ENCODE results near the gene TMC7.
A peak's percentile ranks its signal among the peaks of the same experiment; 100 is the strongest.

Gene TMC7

DNA sequence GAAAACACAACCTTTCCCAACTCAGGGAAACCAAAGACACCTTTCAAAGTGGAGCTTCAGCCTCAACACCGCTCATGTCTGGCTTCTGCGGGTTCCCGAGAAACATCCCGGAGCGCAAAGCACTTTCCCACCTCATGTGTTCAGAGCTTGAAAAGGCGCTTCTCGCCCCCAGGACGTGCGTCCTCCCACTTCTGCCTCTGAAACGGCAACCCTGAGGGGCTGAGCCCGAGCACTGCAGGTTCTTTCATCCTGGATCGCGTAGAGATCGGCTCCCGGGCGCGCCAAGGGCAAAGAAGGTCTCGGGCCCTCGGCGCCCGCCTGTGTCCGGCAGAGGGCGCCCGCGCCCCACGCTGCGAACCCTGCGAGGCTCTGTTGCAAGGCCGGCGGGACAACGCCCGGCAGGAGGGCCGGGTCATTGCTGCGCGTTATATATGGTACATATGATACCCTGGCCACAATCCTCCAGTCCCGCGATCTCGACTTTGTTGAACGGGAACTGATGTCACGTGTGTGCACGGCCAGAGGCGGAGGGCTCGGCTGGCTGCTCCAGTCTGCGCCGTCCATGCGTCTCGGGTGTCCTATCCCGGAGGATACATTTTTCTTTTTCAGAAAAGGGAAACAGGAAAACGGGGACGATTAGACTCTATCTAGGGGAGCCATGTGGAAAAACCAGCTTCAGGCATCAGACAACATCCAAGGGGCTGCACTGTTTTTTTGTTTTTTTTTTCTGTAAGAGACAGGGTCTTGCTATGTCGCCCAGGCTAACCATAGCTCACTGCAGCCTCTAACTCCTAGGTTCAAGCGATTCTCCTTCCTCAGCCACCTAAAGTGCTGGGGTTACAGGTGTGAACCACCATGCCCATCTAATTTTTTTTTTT, 102.8 kb downstream of the TMC7 start:
- Histone ChIP-seq H3K4me1 (ENCODE audit: control insufficient read depth, low read depth, low read length) (no peaks in the 10 kb centered on the region), H3K4ac (ENCODE audit: low read depth, low read length) (no peak overlapping the region), H3K79me1 (ENCODE audit: low read length) (no peaks in the 10 kb centered on the region), H2AK5ac (ENCODE audit: low read length) (no peak overlapping the region), H3K79me2 (ENCODE audit: control insufficient read depth, insufficient read depth, low read length) (no peaks in the 10 kb centered on the region), H3K4me2 (ENCODE audit: low read length) (peak overlapping the region; percentile 41), H3K9ac (ENCODE audit: low read length) (peak overlapping the region; percentile 57), H3K36me3 (ENCODE audit: control insufficient read depth, insufficient read depth, low read length) (no peaks in the 10 kb centered on the region), H4K5ac (ENCODE audit: low read length) (no peak overlapping the region), H3K56ac (ENCODE audit: low read length) (peak overlapping the region; percentile 71), H4K8ac (ENCODE audit: low read depth, low read length) (no peak overlapping the region), H3K23ac (ENCODE audit: low read length) (no peak overlapping the region), H2BK5ac (ENCODE audit: low read length) (no peak overlapping the region), H3K27ac (ENCODE audit: low read depth, low read length) (no peak overlapping the region), H3K4me3 (ENCODE audit: low read length) (no peak overlapping the region), H2BK120ac (ENCODE audit: low read depth, low read length) (no peak overlapping the region), H3K18ac (ENCODE audit: low read length) (no peak overlapping the region), H3K27me3 (ENCODE audit: insufficient read depth, low read length, poor library complexity) (no peaks in the 10 kb centered on the region), H2BK15ac (replicated peaks; ENCODE audit: low read depth) (no peak overlapping the region)
- peak; percentile 87 for DNase-seq
- no CpG with 5 or more reads among the region's 52 CpGs for WGBS (ENCODE audit: extremely low coverage, insufficient coverage, low lambda C conversion rate)

DNA sequence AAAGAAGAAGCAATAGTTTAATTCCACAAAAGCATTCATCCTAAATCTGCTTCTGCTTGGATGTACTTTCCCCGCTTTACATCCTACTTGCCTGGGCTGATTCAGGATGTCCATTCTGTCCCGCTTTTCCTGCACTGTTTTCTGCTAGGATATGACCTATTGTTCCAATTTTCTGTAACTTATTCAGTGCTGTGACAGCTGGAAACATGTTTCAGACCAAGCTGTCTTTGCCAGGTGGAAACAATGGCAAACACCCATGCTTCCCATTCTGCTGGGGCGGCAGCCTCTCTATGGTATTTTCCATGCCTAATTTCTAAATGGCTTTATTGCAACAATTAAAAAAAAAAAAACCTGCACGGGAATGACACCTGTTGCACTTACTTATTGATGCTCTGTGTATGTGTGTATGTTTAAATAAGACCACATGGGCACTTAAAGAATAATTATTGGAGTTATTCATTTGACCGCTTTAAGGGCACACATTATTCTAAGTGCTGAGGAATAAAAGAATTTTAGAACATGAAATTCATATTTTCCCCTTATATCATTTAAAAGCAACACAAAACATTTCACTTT, 104.7 kb downstream of the TMC7 start:
- Histone ChIP-seq H3K4me1 (ENCODE audit: control insufficient read depth, low read depth, low read length) (no peaks in the 10 kb centered on the region), H3K18ac (ENCODE audit: low read length) (no peak overlapping the region), H2BK5ac (ENCODE audit: low read length) (no peak overlapping the region), H2AK5ac (ENCODE audit: low read length) (no peak overlapping the region), H3K36me3 (ENCODE audit: control insufficient read depth, insufficient read depth, low read length) (no peaks in the 10 kb centered on the region), H3K23ac (ENCODE audit: low read length) (no peak overlapping the region), H3K4ac (ENCODE audit: low read depth, low read length) (no peak overlapping the region), H3K9ac (ENCODE audit: low read length) (no peak overlapping the region), H4K5ac (ENCODE audit: low read length) (no peak overlapping the region), H3K56ac (ENCODE audit: low read length) (no peak overlapping the region), H3K4me3 (ENCODE audit: low read length) (no peak overlapping the region), H3K79me1 (ENCODE audit: low read length) (no peaks in the 10 kb centered on the region), H3K27me3 (ENCODE audit: insufficient read depth, low read length, poor library complexity) (no peaks in the 10 kb centered on the region), H2BK120ac (ENCODE audit: low read depth, low read length) (no peak overlapping the region), H3K4me2 (ENCODE audit: low read length) (no peak overlapping the region), H3K79me2 (ENCODE audit: control insufficient read depth, insufficient read depth, low read length) (no peaks in the 10 kb centered on the region), H2BK15ac (replicated peaks; ENCODE audit: low read depth) (no peak overlapping the region), H3K27ac (ENCODE audit: low read depth, low read length) (no peak overlapping the region), H4K8ac (ENCODE audit: low read depth, low read length) (no peak overlapping the region)
- no peak for DNase-seq
- WGBS (ENCODE audit: extremely low coverage, insufficient coverage, low lambda C conversion rate) = no CpG with 5 or more reads among the region's 5 CpGs

DNA sequence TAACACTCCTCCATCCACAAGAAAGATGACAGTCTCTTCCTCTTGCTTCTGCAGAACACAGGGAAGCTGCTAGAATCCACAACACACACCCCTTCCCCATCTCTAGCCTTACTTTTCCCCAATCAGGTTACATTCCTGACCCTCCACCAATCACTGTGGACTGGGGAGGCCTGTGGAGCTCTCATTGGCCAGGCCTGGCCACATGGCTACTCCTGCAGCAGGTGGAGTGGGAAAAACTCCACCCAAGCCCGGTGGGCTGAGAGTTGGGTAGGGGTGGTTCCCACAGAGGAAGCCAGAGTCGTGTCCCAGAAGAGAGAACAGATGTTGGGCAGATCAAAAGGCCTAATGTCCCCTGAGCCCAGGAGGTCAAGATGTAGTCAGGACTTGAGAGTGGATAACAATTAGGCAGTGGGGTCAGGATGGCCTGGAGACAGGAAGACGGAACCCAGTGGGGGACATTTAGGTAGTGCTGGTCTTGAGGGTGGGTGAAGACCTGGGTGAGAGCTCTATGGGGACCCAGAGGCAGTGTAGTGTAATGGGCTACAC, 105.7 kb downstream of the TMC7 start:
- no peak for DNase-seq
- H2BK5ac ChIP-seq (ENCODE audit: low read length) = no peak overlapping the region
- H4K8ac ChIP-seq (ENCODE audit: low read depth, low read length) = no peak overlapping the region
- no peak overlapping the region for H3K4me3 ChIP-seq (ENCODE audit: low read length)
- H2AK5ac ChIP-seq (ENCODE audit: low read length) = no peak overlapping the region
- no peaks in the 10 kb centered on the region for H3K36me3 ChIP-seq (ENCODE audit: control insufficient read depth, insufficient read depth, low read length)
- WGBS (ENCODE audit: extremely low coverage, insufficient coverage, low lambda C conversion rate) = no CpG with 5 or more reads among the region's 3 CpGs
- no peak overlapping the region for H3K23ac ChIP-seq (ENCODE audit: low read length)
- H4K5ac ChIP-seq (ENCODE audit: low read length) = no peak overlapping the region
- no peak overlapping the region for H2BK15ac ChIP-seq (replicated peaks; ENCODE audit: low read depth)
- H3K27me3 ChIP-seq (ENCODE audit: insufficient read depth, low read length, poor library complexity) = no peaks in the 10 kb centered on the region
- no peak overlapping the region for H3K56ac ChIP-seq (ENCODE audit: low read length)
- no peaks in the 10 kb centered on the region for H3K79me1 ChIP-seq (ENCODE audit: low read length)
- no peak overlapping the region for H3K4me2 ChIP-seq (ENCODE audit: low read length)
- no peak overlapping the region for H2BK120ac ChIP-seq (ENCODE audit: low read depth, low read length)
- no peak overlapping the region for H3K18ac ChIP-seq (ENCODE audit: low read length)
- no peak overlapping the region for H3K9ac ChIP-seq (ENCODE audit: low read length)
- no peaks in the 10 kb centered on the region for H3K79me2 ChIP-seq (ENCODE audit: control insufficient read depth, insufficient read depth, low read length)
- H3K27ac ChIP-seq (ENCODE audit: low read depth, low read length) = no peak overlapping the region
- no peaks in the 10 kb centered on the region for H3K4me1 ChIP-seq (ENCODE audit: control insufficient read depth, low read depth, low read length)
- no peak overlapping the region for H3K4ac ChIP-seq (ENCODE audit: low read depth, low read length)

DNA sequence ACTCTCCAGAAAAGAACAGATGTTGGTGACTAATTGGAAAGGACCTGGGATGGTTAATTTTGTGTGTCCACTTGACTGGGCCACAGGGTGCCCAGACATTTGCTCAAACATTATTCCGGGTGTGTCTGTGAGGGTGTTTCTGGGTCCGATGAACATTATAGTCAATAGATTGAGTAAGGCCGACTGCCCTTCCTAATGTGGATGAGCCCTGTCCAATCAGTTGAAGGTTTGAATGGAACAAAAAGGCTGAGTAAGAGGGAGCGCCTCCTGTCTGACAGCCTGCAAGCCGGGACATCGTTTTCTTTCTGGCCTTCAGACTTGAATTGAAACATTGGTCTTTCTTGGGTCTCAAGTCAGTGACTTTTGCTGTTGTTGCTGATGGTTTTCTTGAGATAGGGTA, 107.2 kb downstream of the TMC7 start:
- Histone ChIP-seq H3K4ac (ENCODE audit: low read depth, low read length) (no peak overlapping the region), H3K27me3 (ENCODE audit: insufficient read depth, low read length, poor library complexity) (no peaks in the 10 kb centered on the region), H3K4me2 (ENCODE audit: low read length) (no peak overlapping the region), H4K8ac (ENCODE audit: low read depth, low read length) (no peak overlapping the region), H2AK5ac (ENCODE audit: low read length) (no peak overlapping the region), H3K18ac (ENCODE audit: low read length) (no peak overlapping the region), H3K4me1 (ENCODE audit: control insufficient read depth, low read depth, low read length) (no peaks in the 10 kb centered on the region), H3K79me1 (ENCODE audit: low read length) (no peaks in the 10 kb centered on the region), H2BK120ac (ENCODE audit: low read depth, low read length) (no peak overlapping the region), H3K23ac (ENCODE audit: low read length) (no peak overlapping the region), H4K5ac (ENCODE audit: low read length) (no peak overlapping the region), H3K9ac (ENCODE audit: low read length) (no peak overlapping the region), H3K27ac (ENCODE audit: low read depth, low read length) (no peak overlapping the region), H2BK5ac (ENCODE audit: low read length) (no peak overlapping the region), H2BK15ac (replicated peaks; ENCODE audit: low read depth) (no peak overlapping the region), H3K56ac (ENCODE audit: low read length) (no peak overlapping the region), H3K36me3 (ENCODE audit: control insufficient read depth, insufficient read depth, low read length) (no peaks in the 10 kb centered on the region), H3K79me2 (ENCODE audit: control insufficient read depth, insufficient read depth, low read length) (no peaks in the 10 kb centered on the region), H3K4me3 (ENCODE audit: low read length) (no peak overlapping the region)
- DNase-seq = no peak
- WGBS (ENCODE audit: extremely low coverage, insufficient coverage, low lambda C conversion rate) = no CpG with 5 or more reads among the region's 6 CpGs

DNA sequence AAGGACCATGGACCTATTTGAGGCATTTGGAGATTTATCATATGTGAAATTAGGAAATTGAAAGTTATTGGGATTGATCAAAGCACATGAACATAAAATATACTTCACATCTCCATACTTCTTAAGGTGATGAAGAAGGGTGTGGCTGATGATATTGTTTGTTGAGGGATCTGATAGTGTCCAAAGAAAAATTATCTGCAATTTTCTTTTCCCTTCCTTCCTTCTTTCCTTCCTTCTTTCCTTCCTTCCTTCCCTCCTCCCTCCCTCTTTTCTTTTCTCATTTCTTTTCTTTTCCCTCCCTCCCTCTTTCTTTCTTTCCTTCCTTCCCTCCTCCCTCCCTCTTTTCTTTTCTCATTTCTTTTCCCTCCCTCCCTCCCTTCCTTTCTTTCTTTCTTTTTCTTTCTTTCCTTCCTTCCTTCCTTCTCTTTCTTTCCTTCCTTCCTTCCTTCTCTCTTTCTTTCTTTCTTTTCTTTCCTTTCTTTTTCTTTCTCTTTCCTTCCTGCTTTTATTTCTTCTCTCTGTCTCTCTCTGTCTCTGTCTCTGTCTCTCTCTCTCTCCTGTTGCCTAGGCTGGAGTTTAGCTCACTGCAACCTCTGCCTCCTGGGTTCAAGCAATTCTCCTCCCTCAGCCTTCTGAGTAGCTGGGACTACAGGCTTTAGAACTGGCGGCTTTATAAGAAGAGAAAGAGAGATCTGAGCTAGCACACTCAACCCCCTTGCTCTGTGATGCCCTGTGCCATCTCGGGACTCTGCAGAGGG, 109.1 kb downstream of the TMC7 start:
- no peak for DNase-seq
- no peak overlapping the region for H2BK5ac ChIP-seq (ENCODE audit: low read length)

More for the DNA sequence above, 109.1 kb downstream of the TMC7 start:
- Histone ChIP-seq H3K79me1 (ENCODE audit: low read length) (no peaks in the 10 kb centered on the region), H3K36me3 (ENCODE audit: control insufficient read depth, insufficient read depth, low read length) (no peaks in the 10 kb centered on the region), H3K4me1 (ENCODE audit: control insufficient read depth, low read depth, low read length) (no peaks in the 10 kb centered on the region), H3K18ac (ENCODE audit: low read length) (no peak overlapping the region), H3K4me3 (ENCODE audit: low read length) (no peak overlapping the region), H3K79me2 (ENCODE audit: control insufficient read depth, insufficient read depth, low read length) (no peaks in the 10 kb centered on the region), H2BK120ac (ENCODE audit: low read depth, low read length) (no peak overlapping the region), H4K8ac (ENCODE audit: low read depth, low read length) (no peak overlapping the region), H4K5ac (ENCODE audit: low read length) (no peak overlapping the region), H2BK15ac (replicated peaks; ENCODE audit: low read depth) (no peak overlapping the region), H3K9ac (ENCODE audit: low read length) (no peak overlapping the region), H3K27me3 (ENCODE audit: insufficient read depth, low read length, poor library complexity) (no peaks in the 10 kb centered on the region), H3K27ac (ENCODE audit: low read depth, low read length) (no peak overlapping the region), H3K4ac (ENCODE audit: low read depth, low read length) (no peak overlapping the region), H3K4me2 (ENCODE audit: low read length) (no peak overlapping the region), H2AK5ac (ENCODE audit: low read length) (no peak overlapping the region), H3K56ac (ENCODE audit: low read length) (no peak overlapping the region), H3K23ac (ENCODE audit: low read length) (no peak overlapping the region)
- WGBS (ENCODE audit: extremely low coverage, insufficient coverage, low lambda C conversion rate) = no CpG with 5 or more reads among the region's 2 CpGs
